Parathyroid adenoma (tissue), 2 donors: ENCODE data around the gene PML.
A peak's percentile ranks its signal among the peaks of the same experiment; 100 is the strongest.

Experiments used
- H2AFZ ChIP-seq: fragments of 300-600 bp; sonication (generic); one replicate; pipeline ENCODE4 v1.7.0; 2017; ENCODE audit warnings: antibody characterized with exemption, mild to moderate bottlenecking
- H3K27ac ChIP-seq: fragments of 300-600 bp; sonication (generic); one replicate; pipeline ENCODE4 v1.7.0; 2017
- H3K27me3 ChIP-seq: fragments of 300-600 bp; sonication (generic); one replicate; pipeline ENCODE4 v1.7.0; 2017; ENCODE audit warnings: low read length; ENCODE audit not compliant: control insufficient read depth, insufficient read depth
- H3K36me3 ChIP-seq: fragments of 300-600 bp; sonication (generic); one replicate; pipeline ENCODE4 v1.7.0; 2017; ENCODE audit warnings: low read length; ENCODE audit not compliant: control insufficient read depth, insufficient read depth
- H3K4me1 ChIP-seq: fragments of 300-600 bp; sonication (generic); one replicate; pipeline ENCODE4 v1.7.0; 2017; ENCODE audit warnings: control low read depth
- H3K4me2 ChIP-seq: fragments of 300-600 bp; sonication (generic); one replicate; pipeline ENCODE4 v1.7.0; 2017; ENCODE audit warnings: low read length
- H3K4me3 ChIP-seq: fragments of 300-600 bp; sonication (generic); one replicate; pipeline ENCODE4 v1.7.0; 2017; ENCODE audit warnings: low read depth, low read length
- H3K79me2 ChIP-seq: fragments of 300-600 bp; sonication (generic); one replicate; pipeline ENCODE4 v1.7.0; 2017; ENCODE audit warnings: control low read depth
- H3K9ac ChIP-seq: fragments of 300-600 bp; sonication (generic); one replicate; pipeline ENCODE4 v1.7.0; 2017; ENCODE audit warnings: mild to moderate bottlenecking
- H3K9me3 ChIP-seq: fragments of 300-600 bp; sonication (generic); one replicate; pipeline ENCODE4 v1.7.0; 2017; ENCODE audit warnings: low read length; ENCODE audit not compliant: control insufficient read depth
- TF ChIP-seq, protein P1 (sequence below): fragments of 300-600 bp; sonication (generic); IDR thresholded peaks from one replicate; pipeline ENCODE4 v1.7.0; 2017; ENCODE audit warnings: antibody characterized with exemption, mild to moderate bottlenecking
- donor health status: primary hyperparathyroidism.

PML gene

DNA sequence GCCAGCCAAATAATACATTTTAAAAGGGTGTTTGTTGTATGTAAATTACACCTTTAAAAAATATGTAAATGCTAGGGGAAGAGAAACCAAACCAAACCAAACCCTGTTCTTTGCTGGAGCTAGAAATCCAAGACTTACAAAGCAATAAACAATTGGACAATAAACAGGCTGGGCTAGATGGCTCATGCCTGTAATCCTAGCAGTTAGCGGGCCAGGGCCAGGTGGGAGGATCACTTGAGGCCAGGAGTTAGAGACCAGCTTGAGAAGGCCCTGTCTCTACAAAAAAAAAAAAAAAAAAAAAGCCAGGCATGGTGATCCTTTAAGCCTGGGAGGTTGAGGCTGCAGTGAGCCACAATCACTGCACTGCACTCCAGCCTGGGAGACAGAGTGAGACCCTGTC, 14.9 kb upstream of the PML start:
- Histone ChIP-seq H3K4me2 (no peak overlapping the region), H3K4me1 (peaks cover 20% of the 10 kb centered on the region), H3K9me3 (no peaks in the 10 kb centered on the region), H3K4me3 (no peak overlapping the region), H3K9ac (no peak overlapping the region), H3K27ac (no peak overlapping the region), H3K36me3 (no peaks in the 10 kb centered on the region), H3K27me3 (no peaks in the 10 kb centered on the region), H2AFZ (no peak overlapping the region), H3K79me2 (no peaks in the 10 kb centered on the region)
- TF ChIP-seq, protein P1, sequence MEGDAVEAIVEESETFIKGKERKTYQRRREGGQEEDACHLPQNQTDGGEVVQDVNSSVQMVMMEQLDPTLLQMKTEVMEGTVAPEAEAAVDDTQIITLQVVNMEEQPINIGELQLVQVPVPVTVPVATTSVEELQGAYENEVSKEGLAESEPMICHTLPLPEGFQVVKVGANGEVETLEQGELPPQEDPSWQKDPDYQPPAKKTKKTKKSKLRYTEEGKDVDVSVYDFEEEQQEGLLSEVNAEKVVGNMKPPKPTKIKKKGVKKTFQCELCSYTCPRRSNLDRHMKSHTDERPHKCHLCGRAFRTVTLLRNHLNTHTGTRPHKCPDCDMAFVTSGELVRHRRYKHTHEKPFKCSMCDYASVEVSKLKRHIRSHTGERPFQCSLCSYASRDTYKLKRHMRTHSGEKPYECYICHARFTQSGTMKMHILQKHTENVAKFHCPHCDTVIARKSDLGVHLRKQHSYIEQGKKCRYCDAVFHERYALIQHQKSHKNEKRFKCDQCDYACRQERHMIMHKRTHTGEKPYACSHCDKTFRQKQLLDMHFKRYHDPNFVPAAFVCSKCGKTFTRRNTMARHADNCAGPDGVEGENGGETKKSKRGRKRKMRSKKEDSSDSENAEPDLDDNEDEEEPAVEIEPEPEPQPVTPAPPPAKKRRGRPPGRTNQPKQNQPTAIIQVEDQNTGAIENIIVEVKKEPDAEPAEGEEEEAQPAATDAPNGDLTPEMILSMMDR, result no peak

DNA sequence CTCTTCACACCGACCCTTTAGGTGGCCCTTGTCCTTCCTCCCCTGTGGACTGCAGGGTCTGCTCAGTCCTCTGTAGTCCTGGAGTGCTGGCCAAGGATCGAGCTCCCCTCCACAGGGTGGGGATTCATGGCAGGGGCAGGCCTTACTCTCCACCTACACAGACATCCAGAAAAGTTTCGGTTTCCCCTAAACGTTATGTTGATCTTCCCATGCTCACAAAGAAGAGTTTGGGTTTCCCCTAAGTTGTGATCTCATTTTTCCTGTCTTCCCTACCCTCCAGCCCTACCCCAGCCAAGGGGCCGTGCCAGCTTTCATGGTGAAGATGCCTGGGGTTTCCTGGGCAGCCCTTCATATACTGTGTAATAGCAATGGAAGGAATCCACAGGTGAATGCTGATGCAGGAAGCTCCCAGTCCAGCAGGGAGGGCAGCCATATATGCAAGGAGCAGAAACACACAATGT, 12.7 kb upstream of the PML start:
- Histone ChIP-seq H3K36me3 (no peaks in the 10 kb centered on the region), H3K9ac (no peak overlapping the region), H3K27ac (peak overlapping the region; percentile 91), H3K4me2 (peak overlapping the region; percentile 33), H2AFZ (peak overlapping the region; percentile 85), H3K9me3 (no peaks in the 10 kb centered on the region), H3K79me2 (no peaks in the 10 kb centered on the region), H3K4me1 (peaks cover 20% of the 10 kb centered on the region), H3K4me3 (no peak overlapping the region), H3K27me3 (no peaks in the 10 kb centered on the region)
- TF ChIP-seq, protein P1, result no peak

DNA sequence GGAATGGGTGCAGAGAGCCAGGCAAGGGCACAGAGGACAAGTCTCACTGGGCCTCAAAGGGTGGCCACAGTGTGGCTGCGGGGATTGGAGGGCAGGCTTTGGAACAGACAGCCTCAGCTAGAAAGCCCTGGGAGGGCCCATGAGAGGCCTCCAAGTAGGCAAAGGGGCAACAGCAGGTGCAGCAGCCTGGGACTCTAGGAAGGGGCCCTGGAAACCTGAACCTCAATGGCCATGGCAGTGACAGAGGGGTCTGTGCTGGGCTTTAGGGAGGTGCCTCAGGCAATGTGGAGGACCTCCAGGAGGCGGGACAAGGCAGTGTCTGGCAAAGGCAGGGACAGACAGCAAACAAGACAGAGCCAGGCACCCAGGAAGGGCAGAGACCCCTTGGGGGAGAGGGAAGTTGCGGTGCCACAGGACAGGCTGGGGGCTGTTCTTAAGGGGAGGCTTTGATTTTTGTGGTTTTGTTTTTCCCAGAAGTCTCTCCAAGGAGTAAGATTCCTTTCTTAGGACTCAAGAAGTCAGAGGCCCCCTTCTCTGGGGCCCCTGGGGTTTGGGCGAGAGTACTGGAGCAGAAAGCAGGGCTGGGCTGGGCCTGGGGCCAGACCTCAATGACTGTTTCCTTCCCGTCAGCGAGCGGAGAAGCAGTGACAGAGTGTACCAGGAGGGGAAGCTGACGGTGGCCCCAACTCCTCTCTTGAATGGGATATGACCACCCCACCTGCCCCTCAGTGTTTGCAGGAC, 12.1 kb upstream of the PML start:
- peak overlapping the region; percentile 85 for H2AFZ ChIP-seq
- H3K4me1 ChIP-seq, result peaks cover 20% of the 10 kb centered on the region
- no peaks in the 10 kb centered on the region for H3K36me3 ChIP-seq
- no peak overlapping the region for H3K4me3 ChIP-seq
- no peaks in the 10 kb centered on the region for H3K27me3 ChIP-seq
- TF ChIP-seq, protein P1, result no peak
- no peaks in the 10 kb centered on the region for H3K9me3 ChIP-seq
- H3K79me2 ChIP-seq, result no peaks in the 10 kb centered on the region
- peak overlapping the region; percentile 33 for H3K4me2 ChIP-seq
- no peak overlapping the region for H3K9ac ChIP-seq
- H3K27ac ChIP-seq, result peak overlapping the region; percentile 91

DNA sequence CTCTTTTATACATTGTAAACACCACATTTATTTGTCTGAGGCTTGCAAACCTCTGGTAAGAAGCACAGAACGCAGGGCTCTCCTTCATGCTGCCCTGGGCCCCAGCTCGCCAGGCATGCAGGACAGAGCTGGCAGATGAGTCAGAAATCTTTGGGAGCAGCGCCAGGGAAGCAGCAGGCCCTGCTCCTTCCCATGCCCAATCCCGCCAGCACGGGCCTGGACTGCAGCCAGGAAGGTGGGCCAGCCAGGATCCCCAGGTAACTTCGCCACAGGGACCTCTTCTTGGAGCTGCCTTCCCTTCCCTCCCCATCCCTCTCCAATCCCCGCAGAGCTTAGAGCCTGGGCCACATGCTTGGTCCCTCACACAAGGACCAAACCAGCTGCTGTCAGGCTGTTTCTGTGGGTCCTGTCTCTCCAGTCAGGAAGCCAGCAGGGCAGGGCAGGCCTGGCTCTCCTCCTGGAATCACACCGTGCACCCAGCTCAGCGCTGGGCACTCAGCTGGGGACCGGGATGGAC, 11.2 kb upstream of the PML start:
- Histone ChIP-seq H3K4me3 (no peak overlapping the region), H3K36me3 (no peaks in the 10 kb centered on the region), H3K27ac (peak overlapping the region; percentile 91), H3K9me3 (no peaks in the 10 kb centered on the region), H2AFZ (peak overlapping the region; percentile 85), H3K79me2 (no peaks in the 10 kb centered on the region), H3K4me2 (no peak overlapping the region), H3K9ac (no peak overlapping the region), H3K4me1 (peaks cover 20% of the 10 kb centered on the region), H3K27me3 (no peaks in the 10 kb centered on the region)
- TF ChIP-seq, protein P1, result no peak

DNA sequence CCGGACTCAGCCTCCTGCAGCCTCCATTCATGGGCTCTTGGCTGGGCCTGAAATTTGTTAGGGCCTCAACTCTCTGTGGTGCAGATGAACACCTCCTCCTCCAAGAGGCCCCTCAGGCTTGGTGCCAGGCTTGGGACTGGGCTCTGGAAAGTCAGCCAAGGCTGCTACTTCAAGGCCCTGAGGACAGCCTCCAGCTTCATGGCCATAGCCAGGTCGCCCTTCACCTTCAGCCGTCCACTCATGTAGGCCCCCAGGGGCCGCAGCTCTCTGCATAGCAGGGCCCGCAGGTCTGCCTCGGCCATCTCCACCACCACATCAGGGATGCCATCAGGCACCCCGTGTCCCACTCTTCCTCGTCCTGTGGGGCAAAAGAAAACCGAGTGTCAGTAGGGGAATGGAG, 10.7 kb upstream of the PML start:
- peaks cover 20% of the 10 kb centered on the region for H3K4me1 ChIP-seq
- H3K79me2 ChIP-seq, result no peaks in the 10 kb centered on the region
- TF ChIP-seq, protein P1, result no peak
- H3K27ac ChIP-seq, result peak overlapping the region; percentile 91
- H3K4me2 ChIP-seq, result no peak overlapping the region
- peak overlapping the region; percentile 85 for H2AFZ ChIP-seq
- no peak overlapping the region for H3K9ac ChIP-seq
- H3K36me3 ChIP-seq, result no peaks in the 10 kb centered on the region
- no peaks in the 10 kb centered on the region for H3K9me3 ChIP-seq
- H3K27me3 ChIP-seq, result no peaks in the 10 kb centered on the region
- H3K4me3 ChIP-seq, result no peak overlapping the region
